ENCODE measurements around the gene TFIP11. TPM values are rescaled to one million over a fixed set of nuclear protein-coding genes. Genes with fewer than 3 reads are reported as not detected.

TFIP11 gene
- total RNA-seq, 1 experiment from 2014 or later: 26.9 TPM

DNA sequence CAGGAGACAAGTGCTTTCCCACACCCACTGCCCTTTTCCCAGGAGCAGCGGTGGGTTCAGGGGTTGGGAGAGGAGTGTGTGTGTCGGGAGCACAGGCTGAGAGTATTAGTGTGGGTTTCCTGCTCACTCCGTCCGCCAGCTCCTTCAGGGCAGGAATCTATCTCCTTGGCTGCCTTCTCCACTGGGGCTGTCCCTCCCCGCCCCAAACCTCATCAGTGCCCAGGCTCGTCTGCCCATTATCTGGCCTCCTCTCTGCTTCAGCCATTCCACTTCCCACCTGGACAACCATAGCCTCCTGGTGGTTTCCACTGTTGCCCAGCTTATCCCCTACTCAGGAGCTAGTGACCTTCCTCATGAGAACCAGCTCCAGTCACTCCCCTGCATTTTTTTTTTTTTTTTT lies 63.3 kb downstream of the TFIP11 start:
- TF ChIP-seq, protein P1, sequence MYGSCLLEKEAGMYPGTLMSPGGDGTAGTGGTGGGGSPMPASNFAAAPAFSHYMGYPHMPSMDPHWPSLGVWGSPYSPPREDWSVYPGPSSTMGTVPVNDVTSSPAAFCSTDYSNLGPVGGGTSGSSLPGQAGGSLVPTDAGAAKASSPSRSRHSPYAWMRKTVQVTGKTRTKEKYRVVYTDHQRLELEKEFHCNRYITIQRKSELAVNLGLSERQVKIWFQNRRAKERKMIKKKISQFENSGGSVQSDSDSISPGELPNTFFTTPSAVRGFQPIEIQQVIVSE (CRISPR knock-in tag; IDR thresholded peaks at IDR 0.05; ENCODE audit: borderline replicate concordance): no peak
- TF ChIP-seq, protein P2, sequence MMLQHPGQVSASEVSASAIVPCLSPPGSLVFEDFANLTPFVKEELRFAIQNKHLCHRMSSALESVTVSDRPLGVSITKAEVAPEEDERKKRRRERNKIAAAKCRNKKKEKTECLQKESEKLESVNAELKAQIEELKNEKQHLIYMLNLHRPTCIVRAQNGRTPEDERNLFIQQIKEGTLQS (CRISPR knock-in tag; conservative IDR thresholded peaks at IDR 0.05): no peak
- no peak for TF ChIP-seq OVOL2 (CRISPR knock-in tag; IDR thresholded peaks at IDR 0.05; ENCODE audit: borderline replicate concordance)
- TF ChIP-seq ZNF423 (CRISPR knock-in tag; IDR thresholded peaks at IDR 0.05): no peak
- TF ChIP-seq, protein P3, sequence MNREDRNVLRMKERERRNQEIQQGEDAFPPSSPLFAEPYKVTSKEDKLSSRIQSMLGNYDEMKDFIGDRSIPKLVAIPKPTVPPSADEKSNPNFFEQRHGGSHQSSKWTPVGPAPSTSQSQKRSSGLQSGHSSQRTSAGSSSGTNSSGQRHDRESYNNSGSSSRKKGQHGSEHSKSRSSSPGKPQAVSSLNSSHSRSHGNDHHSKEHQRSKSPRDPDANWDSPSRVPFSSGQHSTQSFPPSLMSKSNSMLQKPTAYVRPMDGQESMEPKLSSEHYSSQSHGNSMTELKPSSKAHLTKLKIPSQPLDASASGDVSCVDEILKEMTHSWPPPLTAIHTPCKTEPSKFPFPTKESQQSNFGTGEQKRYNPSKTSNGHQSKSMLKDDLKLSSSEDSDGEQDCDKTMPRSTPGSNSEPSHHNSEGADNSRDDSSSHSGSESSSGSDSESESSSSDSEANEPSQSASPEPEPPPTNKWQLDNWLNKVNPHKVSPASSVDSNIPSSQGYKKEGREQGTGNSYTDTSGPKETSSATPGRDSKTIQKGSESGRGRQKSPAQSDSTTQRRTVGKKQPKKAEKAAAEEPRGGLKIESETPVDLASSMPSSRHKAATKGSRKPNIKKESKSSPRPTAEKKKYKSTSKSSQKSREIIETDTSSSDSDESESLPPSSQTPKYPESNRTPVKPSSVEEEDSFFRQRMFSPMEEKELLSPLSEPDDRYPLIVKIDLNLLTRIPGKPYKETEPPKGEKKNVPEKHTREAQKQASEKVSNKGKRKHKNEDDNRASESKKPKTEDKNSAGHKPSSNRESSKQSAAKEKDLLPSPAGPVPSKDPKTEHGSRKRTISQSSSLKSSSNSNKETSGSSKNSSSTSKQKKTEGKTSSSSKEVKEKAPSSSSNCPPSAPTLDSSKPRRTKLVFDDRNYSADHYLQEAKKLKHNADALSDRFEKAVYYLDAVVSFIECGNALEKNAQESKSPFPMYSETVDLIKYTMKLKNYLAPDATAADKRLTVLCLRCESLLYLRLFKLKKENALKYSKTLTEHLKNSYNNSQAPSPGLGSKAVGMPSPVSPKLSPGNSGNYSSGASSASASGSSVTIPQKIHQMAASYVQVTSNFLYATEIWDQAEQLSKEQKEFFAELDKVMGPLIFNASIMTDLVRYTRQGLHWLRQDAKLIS (CRISPR knock-in tag; IDR thresholded peaks at IDR 0.05; ENCODE audit: borderline replicate concordance): no peak
- TF ChIP-seq, protein P4, sequence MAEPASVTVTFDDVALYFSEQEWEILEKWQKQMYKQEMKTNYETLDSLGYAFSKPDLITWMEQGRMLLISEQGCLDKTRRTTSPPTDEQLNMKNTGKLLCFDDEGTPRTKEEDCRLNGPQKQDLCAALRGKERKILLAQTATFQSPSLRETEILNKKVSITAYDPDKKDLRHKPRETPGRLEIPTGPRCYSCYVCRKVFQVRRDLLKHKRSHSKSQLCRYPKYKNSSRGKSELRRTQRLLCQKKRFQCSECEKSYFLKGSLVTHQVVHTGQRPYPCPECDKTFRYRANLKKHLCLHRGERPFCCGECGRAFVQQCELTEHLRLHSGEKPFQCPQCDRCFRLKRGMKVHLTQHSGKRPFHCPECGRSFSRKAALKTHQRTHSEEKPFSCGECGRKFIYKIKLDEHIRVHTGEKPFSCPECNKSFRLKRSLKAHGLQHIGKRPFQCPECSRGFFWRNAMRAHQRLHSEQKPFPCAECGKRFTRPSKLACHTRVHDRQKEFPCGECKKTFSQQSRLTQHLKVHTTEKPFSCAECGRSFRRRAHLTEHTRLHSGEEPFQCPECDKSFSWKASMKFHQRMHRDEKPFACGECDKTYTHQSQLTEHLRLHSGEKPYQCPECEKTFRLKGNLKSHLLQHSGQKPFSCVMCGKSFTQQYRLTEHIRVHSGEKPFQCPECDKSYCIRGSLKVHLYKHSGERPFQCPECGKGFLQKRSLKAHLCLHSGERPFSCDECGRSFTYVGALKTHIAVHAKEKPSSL (CRISPR knock-in tag; conservative IDR thresholded peaks at IDR 0.05): no peak
- TF ChIP-seq ZNF396 (CRISPR knock-in tag; IDR thresholded peaks at IDR 0.05; ENCODE audit: borderline replicate concordance): no peak
- CTCF ChIA-PET: interaction anchor here (0.7 to 4.4 kb wide), 6 partner anchors 12 to 277 kb away, joined by 3 to 22 read pairs (median 4); no protein-coding TSS in a partner anchor
- Mint-ChIP-seq H3K27ac (no peak overlapping the region), H3K9me3 (no peaks in the 10 kb centered on the region), H3K4me3 (no peak overlapping the region), H3K36me3 (peaks cover 21% of the 10 kb centered on the region), H3K27me3 (ENCODE audit: low read depth) (no peaks in the 10 kb centered on the region), H3K4me1 (no peaks in the 10 kb centered on the region)
- POLR2A ChIA-PET: no interaction called here
- DNase-seq (ENCODE audit: low spot score): no peak
- ATAC-seq: no peak

DNA sequence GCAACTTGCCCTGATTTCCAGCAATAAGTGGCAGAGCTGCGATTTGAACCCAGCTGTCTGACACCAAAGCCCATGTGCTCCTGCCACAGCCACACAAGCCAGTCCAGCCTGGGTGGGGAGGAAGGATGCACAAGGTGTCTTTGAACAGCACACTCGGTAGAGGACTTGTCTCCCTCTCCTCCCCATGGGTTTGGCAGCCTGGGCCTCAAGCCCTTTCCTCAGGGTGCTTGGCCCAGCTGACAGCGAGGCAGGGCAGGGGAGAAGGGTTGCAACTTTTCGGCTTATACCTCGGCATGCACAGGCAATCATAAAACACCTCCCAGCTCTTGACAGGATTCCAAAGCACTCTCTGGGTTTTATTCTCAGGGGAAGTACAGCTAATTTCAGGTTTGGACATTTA lies 63.9 kb downstream of the TFIP11 start:
- ATAC-seq: no peak
- no peak for DNase-seq (ENCODE audit: low spot score)
- H3K27ac Mint-ChIP-seq: no peak overlapping the region
- ChIA-PET POLR2A (no interaction called here), CTCF (interaction anchor here (0.6 to 4.4 kb wide), 4 partner anchors 13 to 118 kb away, joined by 3 to 22 read pairs (median 6); no protein-coding TSS in a partner anchor)
- TF ChIP-seq PRRX2 (CRISPR knock-in tag; IDR thresholded peaks at IDR 0.05) (no peak), TCF7 (CRISPR knock-in tag; IDR thresholded peaks at IDR 0.05; ENCODE audit: low read depth) (no peak), NR3C1 (CRISPR knock-in tag; conservative IDR thresholded peaks at IDR 0.05; ENCODE audit: low read depth) (no peak)
- TF ChIP-seq, protein P5, sequence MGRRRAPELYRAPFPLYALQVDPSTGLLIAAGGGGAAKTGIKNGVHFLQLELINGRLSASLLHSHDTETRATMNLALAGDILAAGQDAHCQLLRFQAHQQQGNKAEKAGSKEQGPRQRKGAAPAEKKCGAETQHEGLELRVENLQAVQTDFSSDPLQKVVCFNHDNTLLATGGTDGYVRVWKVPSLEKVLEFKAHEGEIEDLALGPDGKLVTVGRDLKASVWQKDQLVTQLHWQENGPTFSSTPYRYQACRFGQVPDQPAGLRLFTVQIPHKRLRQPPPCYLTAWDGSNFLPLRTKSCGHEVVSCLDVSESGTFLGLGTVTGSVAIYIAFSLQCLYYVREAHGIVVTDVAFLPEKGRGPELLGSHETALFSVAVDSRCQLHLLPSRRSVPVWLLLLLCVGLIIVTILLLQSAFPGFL (CRISPR knock-in tag; IDR thresholded peaks at IDR 0.05; ENCODE audit: borderline replicate concordance): no peak
- TF ChIP-seq, protein P6, sequence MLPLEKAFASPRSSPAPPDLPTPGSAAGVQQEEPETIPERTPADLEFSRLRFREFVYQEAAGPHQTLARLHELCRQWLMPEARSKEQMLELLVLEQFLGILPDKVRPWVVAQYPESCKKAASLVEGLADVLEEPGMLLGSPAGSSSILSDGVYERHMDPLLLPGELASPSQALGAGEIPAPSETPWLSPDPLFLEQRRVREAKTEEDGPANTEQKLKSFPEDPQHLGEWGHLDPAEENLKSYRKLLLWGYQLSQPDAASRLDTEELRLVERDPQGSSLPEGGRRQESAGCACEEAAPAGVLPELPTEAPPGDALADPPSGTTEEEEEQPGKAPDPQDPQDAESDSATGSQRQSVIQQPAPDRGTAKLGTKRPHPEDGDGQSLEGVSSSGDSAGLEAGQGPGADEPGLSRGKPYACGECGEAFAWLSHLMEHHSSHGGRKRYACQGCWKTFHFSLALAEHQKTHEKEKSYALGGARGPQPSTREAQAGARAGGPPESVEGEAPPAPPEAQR (CRISPR knock-in tag; IDR thresholded peaks at IDR 0.05): no peak
- TF ChIP-seq, protein P7, sequence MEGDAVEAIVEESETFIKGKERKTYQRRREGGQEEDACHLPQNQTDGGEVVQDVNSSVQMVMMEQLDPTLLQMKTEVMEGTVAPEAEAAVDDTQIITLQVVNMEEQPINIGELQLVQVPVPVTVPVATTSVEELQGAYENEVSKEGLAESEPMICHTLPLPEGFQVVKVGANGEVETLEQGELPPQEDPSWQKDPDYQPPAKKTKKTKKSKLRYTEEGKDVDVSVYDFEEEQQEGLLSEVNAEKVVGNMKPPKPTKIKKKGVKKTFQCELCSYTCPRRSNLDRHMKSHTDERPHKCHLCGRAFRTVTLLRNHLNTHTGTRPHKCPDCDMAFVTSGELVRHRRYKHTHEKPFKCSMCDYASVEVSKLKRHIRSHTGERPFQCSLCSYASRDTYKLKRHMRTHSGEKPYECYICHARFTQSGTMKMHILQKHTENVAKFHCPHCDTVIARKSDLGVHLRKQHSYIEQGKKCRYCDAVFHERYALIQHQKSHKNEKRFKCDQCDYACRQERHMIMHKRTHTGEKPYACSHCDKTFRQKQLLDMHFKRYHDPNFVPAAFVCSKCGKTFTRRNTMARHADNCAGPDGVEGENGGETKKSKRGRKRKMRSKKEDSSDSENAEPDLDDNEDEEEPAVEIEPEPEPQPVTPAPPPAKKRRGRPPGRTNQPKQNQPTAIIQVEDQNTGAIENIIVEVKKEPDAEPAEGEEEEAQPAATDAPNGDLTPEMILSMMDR (IDR thresholded peaks at IDR 0.05): no peak
- no peak overlapping the region for H3K4me3 Mint-ChIP-seq
- H3K36me3 Mint-ChIP-seq: peaks cover 17% of the 10 kb centered on the region
- H3K4me1 Mint-ChIP-seq: no peaks in the 10 kb centered on the region
- H3K9me3 Mint-ChIP-seq: no peaks in the 10 kb centered on the region
- no peaks in the 10 kb centered on the region for H3K27me3 Mint-ChIP-seq (ENCODE audit: low read depth)
